HG02970 (cell line): ENCODE results near the gene ZDHHC8.

ENCODE experiments used
- ATAC-seq: cut with Tn5 transposase; IDR thresholded peaks from one replicate; pipeline ENCODE4 v1.9.1; 2021; ENCODE audit warnings: mild to moderate bottlenecking, moderate library complexity, moderate number of reproducible peaks; ENCODE audit not compliant: unreplicated experiment, low FRiP score

ZDHHC8 gene

DNA sequence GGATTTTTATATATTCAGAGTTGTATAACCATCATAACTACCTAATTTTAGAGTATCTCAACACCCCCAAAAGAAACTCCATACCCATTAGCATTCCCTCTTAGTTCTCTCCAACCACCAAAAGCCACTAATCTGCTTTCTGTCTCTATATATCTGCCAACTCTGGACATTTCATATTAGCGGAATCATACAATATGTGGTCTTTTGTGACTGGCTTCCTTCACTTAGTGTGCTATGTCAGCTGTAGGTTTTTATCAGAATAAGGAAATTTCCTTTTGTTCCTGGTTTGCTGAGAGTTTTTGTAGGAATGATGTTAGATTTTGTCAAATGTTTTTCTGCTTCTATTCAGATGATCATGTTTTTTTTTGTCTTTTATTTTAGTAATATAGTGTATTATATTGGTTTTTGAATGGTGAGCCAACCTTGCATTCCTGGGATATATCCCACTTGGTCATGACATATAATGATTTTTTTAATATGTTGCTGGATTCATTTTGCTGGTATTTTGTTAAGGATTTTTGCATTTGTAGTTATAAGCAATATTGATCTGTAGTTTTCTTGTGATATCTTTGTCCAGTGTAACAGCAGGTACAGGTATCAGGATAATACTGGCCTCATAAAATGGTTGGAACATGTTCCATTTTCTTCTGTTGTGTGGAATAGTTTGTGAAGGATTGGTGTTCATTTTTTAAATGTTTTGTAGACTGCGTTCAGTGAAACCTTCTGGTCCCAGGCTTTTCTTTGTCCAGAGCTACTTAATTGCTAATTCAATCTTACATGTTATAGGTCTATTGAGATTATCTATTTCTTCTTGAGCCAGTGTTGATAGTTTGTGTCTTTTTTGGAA lies 34.8 kb upstream of the ZDHHC8 start:
- no peak for ATAC-seq

DNA sequence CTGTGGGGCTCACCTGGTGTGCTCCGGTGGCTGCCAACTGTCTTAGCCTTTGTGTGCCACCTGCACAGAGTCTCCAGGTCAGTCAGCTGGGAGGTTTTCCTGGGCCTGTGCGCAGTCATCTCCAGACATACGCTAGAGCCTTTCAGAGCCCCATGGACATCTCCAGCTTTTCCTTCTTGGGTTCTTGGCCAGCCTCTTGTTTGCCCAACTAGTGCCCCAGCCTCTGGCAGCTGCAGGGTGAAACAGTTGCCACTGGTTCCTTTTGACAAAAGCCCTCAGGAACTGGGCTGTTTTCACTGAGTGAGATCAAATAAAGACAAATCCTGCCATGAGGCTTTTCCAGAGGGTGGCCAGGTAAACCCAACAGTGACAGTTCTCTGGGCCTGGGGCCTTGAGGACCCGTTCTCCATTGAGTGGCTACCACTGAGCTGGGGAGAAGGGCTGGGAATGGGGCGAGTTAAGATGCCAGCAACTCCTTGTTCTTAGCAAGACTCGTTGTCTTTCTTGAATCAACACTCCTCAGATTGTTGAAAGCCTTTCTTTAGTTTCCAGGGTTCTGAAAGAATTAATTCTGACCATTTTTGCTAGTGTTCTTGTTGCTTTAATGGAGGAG lies 32.4 kb upstream of the ZDHHC8 start:
- no peak for ATAC-seq

DNA sequence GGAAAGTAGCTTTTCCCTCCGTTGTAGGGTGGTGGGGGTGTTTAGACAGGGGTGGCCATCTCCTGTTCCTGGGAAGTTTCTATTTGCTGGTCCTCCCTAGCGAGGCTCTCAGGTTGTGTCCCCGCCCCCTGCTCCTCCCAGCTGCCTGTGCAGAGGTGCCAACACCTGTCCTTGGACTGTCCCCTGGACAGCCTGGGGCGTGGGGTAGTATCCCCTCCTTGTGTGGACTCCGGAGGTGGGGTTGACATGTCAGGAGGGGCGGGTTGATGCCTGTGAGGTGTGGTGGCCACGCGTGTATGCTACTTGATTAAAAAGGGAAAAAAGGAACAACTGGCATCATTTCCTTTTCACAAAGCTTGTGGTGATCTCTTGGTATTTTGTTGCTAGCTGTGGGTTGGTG lies 30.0 kb upstream of the ZDHHC8 start:
- no peak for ATAC-seq

- ATAC-seq = no peak
Observed at GRCh38 chr22:20102203-20102780, 29.3 kb upstream of the ZDHHC8 start.

DNA sequence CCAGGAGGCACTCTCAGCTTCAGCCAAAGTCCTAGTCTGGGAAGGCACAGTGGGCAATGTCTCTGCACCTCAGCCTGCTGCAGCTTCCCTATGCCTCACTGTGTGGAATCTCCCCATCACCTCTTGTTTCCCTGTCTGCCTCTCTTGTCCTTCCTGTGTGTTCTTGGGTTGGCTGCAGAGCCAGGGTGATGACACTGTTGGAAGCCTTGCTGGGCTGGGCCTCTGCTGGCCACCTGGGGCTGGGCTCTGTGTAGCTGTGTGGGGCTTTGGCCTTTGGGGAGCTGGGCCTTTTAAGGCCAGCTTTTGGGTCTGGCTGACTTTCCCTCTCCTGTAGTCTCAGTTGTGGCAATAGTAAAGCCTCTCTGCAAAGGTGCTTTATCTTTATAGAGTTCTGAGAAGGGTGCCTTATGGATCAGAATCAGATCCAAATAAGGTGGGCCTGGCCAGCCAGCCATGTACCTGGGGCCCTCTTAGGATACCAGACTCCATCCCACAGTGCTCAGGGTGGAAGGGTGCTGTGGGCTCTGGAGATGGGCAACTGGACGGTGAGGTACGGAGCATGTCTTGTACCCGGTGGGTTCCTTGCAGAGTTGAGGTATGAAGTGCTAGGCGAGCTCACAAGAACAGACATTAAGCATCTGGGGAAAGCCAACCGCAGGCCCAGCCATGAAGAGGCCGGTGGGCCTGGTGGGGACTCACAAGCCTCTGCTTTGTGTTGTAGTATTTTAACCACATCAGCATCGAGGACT lies 26.0 kb upstream of the ZDHHC8 start:
- no peak for ATAC-seq

DNA sequence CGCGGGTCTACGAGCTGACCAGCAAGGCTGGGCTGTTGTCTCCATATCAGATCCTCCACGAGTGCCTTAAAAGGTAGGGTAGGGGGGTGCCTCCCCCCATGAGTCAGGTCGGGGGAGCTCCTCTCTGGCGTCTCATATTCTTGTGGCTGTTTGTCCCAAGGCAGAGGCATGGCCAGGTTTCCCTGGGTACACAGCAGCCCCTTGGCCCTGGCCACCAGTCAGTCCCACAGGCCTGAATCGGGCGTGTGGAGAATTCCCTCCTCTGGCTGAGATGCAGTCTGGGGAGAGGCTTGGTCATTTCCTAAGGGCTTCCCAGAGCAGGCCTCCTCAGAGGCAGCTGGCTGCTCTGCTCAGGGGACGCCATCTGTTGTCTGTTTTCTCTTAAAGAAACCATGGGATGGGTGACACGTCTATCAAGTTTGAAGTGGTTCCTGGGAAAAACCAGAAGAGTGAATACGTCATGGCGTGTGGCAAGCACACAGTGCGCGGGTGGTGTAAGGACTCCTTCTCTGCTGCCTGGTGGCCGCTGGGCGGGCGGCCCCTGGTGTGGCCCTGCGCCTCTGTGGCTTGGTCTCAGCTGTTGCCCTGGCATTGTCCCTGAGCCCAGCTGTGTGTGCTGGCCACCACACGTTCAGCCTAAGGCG lies 25.3 kb upstream of the ZDHHC8 start:
- ATAC-seq = no peak

DNA sequence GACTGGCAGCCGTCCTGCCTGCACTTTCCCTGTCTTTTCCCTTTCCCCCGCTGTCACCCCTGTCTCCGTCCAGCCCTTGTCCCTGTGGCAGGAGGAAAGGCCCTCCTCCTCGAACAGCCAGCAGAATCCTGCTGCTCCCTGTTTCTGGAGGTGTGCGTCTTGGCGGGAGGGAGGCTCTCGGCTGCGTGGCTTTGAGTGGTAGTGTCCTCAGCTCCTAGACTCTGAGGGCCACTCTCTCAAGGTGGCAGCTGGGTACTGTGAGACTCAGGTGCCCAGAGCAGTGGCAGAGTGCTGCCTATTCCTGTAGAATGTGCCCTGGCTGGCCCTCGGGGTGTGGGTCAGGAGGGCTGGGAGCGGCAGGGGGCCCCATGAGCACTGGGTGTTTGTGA lies 24.8 kb upstream of the ZDHHC8 start:
- ATAC-seq = no peak

DNA sequence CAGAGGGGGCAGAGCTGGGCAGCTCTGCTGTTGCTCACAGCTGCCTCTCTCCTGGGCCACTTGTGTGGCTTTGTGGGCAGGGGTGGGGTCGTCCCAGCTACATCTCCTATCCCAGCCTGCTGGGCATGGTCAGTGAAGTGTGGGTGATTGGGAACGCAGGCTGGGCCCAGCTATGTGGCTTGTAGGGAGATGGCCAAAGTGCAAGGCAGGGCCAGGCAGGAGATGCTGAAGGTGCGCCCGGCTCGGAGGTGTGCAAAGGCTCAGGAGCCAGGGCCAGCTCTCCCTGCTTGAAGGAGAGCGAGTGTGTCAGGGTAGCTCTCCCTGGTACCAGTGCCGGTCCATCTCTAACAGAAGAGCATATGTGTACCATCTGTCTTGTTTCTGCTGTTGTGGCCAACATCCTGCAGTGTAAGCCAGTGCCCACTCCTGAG lies 24.1 kb upstream of the ZDHHC8 start:
- no peak for ATAC-seq

GRCh38 chr22:20107951-20108756 lies 23.4 kb upstream of the ZDHHC8 start:
- ATAC-seq = no peak

GRCh38 chr22:20108757-20109230 lies 22.8 kb upstream of the ZDHHC8 start:
- ATAC-seq = no peak

- no peak for ATAC-seq
Observed at GRCh38 chr22:20109411-20110358, 21.9 kb upstream of the ZDHHC8 start.

DNA sequence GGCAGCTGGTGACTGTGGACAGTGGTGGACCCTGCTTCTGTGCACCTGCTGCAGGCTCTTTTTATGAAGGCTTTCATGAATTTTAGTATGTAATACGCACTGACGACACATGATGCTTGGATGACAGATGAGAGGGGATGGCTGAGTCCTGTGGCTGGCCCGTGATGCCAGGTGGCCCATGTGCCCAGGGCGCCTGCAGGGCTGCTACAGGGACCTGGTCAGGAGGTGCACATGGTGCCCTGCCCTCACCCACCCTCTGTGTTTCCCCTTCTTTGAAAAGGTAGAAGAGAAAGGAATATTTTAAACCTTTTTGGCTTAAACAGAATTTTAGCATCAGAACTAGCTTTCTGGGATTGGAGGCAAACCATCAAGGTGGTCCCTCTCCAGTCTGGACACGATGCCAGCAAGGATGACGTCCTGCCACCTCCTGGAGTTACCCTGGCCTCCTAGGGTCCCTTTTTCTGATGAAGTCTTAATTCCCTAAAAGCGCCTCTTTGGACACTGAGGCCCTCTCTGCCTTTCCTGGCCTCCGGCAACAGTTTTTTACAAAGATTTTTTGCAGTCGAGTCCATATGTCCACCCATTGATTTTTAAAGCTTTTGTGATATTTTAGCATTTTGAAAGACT lies 21.1 kb upstream of the ZDHHC8 start:
- ATAC-seq = no peak

DNA sequence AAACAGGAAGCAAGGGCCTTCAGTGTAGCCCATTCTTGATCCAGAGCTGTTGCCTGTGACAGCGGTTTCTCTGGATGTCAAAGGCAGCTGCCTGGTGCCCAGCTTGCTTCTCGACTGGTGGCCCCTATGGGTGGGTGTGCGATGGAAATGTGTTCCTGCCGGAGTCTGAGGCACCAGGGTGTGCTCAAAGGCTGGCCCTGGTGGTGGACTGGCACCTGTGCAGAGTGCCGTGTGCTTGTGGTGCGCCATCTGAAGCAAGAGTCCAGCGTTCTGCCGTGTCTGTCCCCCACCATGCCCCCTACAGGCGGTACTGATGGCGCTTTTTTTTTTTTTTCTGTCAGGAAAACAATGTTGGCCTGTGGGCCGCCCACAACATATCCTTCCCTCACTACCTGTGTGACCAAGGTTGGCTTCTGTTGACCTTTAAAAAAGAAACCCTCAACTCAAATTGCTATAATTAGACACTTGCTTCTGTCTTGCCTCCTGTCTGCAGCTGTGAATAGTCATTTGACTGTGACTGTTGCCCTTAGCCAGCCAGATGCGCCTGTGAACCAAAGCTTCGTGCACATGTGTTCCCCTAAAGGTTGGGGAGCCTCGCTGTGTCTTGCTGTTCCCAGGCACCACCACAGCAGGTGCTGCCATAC lies 20.4 kb upstream of the ZDHHC8 start:
- ATAC-seq = no peak

- no peak for ATAC-seq
Observed at GRCh38 chr22:20111689-20112622, 19.6 kb upstream of the ZDHHC8 start.

GRCh38 chr22:20112623-20113511 lies 18.7 kb upstream of the ZDHHC8 start:
- no peak for ATAC-seq
